HCT116 (cell line): ENCODE measurements around the gene THRB. TPM values are rescaled to one million over a fixed set of nuclear protein-coding genes. Genes with fewer than 3 reads are reported as not detected.

Source experiments
- ATAC-seq: fragments of 200-7000 bp; cut with Tn5 transposase; 2 replicates; pipeline ENCODE4 v1.9.1; 2020; ENCODE audit warnings: mild to moderate bottlenecking, moderate library complexity
- BruUV-seq: library from RNA; stranded (reverse); fragments of 400-500 nt; replicated peaks from 2 replicates; lab custom pipeline; 2021; lab: Mats Ljungman, UMichigan
- CTCF ChIA-PET: fragments of 300-600 bp; sonication (Branson Sonifier 250); formaldehyde crosslinking; loops from one replicate; lab custom pipeline; 2021; ENCODE audit warnings: antibody characterized with exemption; lab: Charles Lee
- POLR2A ChIA-PET: fragments of 300-600, 350-600 bp; sonication (Branson Sonifier 250); formaldehyde crosslinking; loops from one replicate; lab custom pipeline; 2021; ENCODE audit warnings: antibody characterized with exemption; lab: Charles Lee
- RAD21 ChIA-PET, 2 experiments: fragments of 300-600 bp; sonication (Branson Sonifier 250); formaldehyde crosslinking; loops; one replicate each; lab custom pipeline; 2023; ENCODE audit warnings: low total read pairs in 2 of 2; ENCODE audit not compliant: uncharacterized antibody in 2 of 2, unreplicated experiment in 2 of 2, low non-redundant PET in 1 of 2; lab: Charles Lee
- DNase-seq: peaks from one replicate; pipeline ENCODE4 v3.0.0-alpha.2; 2010; ENCODE audit warnings: low read depth, low spot score
- H2AFZ ChIP-seq: fragments of 200-600 bp; shearing (Covaris generic), sonication (generic); 2 replicates; pipeline ENCODE4 v1.6.1; 2017; ENCODE audit warnings: low read depth, mixed run types, mixed read lengths, antibody characterized with exemption, low read length; ENCODE audit not compliant: poor library complexity, severe bottlenecking
- H3K27ac ChIP-seq: 2 replicates; pipeline ENCODE4 v1.5.1; 2012; ENCODE audit warnings: low read depth, low read length
- H3K27me3 ChIP-seq: fragments of 200-600 bp; sonication (generic); 2 replicates; pipeline ENCODE4 v1.6.1; 2016; ENCODE audit warnings: mixed run types, low read length, mixed read lengths; ENCODE audit not compliant: insufficient read depth
- H3K36me3 ChIP-seq, 2 experiments: fragments of 200-500 bp in 1 of 2; fragments of 200-600 bp in 1 of 2; sonication (Bioruptor generic) in 1 of 2; sonication (generic) in 1 of 2; 2 replicates each; pipeline versions ENCODE4 v1.5.1 to v1.6.1; 2014 to 2016; ENCODE audit warnings: low read length in 2 of 2, inconsistent platforms in 1 of 2, mixed read lengths in 1 of 2, mixed run types in 1 of 2; ENCODE audit not compliant: insufficient read depth in 2 of 2, control insufficient read depth in 1 of 2
- H3K4me1 ChIP-seq, 2 experiments: fragments of 200-600 bp in 1 of 2; sonication (generic) in 1 of 2; 2 replicates each; pipeline versions ENCODE4 v1.5.1 to v1.6.1; 2012 to 2017; ENCODE audit warnings: low read length in 2 of 2, inconsistent platforms in 1 of 2, mild to moderate bottlenecking in 1 of 2, mixed read lengths in 1 of 2, mixed run types in 1 of 2, moderate library complexity in 1 of 2; ENCODE audit not compliant: insufficient read depth in 2 of 2, control insufficient read depth in 1 of 2
- H3K4me2 ChIP-seq: fragments of 200-600 bp; sonication (generic); 2 replicates; pipeline ENCODE4 v1.6.1; 2017; ENCODE audit warnings: mixed run types, low read length, mixed read lengths
- H3K4me3 ChIP-seq, 2 experiments: fragments of 200-600 bp in 1 of 2; sonication (generic) in 1 of 2; replicated peaks in 1 of 2; 2 replicates each; pipeline ENCODE4 v1.5.1; 2011 to 2016; ENCODE audit warnings: low read length in 2 of 2, control low read depth in 1 of 2, low read depth in 1 of 2, mild to moderate bottlenecking in 1 of 2, mixed read lengths in 1 of 2, mixed run types in 1 of 2
- H3K79me2 ChIP-seq: fragments of 200-600 bp; sonication (generic); 2 replicates; pipeline ENCODE4 v1.6.1; 2017; ENCODE audit warnings: mild to moderate bottlenecking, mixed run types, low read length, moderate library complexity, mixed read lengths; ENCODE audit not compliant: insufficient read depth
- H3K9ac ChIP-seq: fragments of 200-600 bp; sonication (generic); 2 replicates; pipeline ENCODE4 v1.6.1; 2016; ENCODE audit warnings: low read length, mixed read lengths
- H3K9me2 ChIP-seq: fragments of 200-600 bp; sonication (generic), shearing (Covaris generic); 2 replicates; pipeline ENCODE4 v1.6.1; 2017; ENCODE audit warnings: mixed run types, mild to moderate bottlenecking, moderate library complexity; ENCODE audit not compliant: insufficient read depth
- H3K9me3 ChIP-seq, 2 experiments: fragments of 200-500 bp in 1 of 2; fragments of 200-600 bp in 1 of 2; sonication (Bioruptor generic) in 1 of 2; sonication (generic) in 1 of 2; 2 replicates each; pipeline ENCODE4 v1.6.1; 2014 to 2017; ENCODE audit warnings: low read length in 2 of 2, mixed read lengths in 2 of 2, inconsistent platforms in 1 of 2, low read depth in 1 of 2, mild to moderate bottlenecking in 1 of 2, mixed run types in 1 of 2, moderate library complexity in 1 of 2; ENCODE audit not compliant: control insufficient read depth in 1 of 2, insufficient read depth in 1 of 2
- H4K20me1 ChIP-seq: fragments of 200-600 bp; sonication (generic), shearing (Covaris generic); 2 replicates; pipeline ENCODE4 v1.6.1; 2017; ENCODE audit warnings: mixed run types, mild to moderate bottlenecking, moderate library complexity; ENCODE audit not compliant: insufficient read depth
- CEBPB ChIP-seq: IDR thresholded peaks from 2 replicates; pipeline ENCODE4 v1.6.1; 2012; ENCODE audit warnings: low read depth
- ELF1 ChIP-seq: IDR thresholded peaks from 2 replicates; pipeline ENCODE4 v1.6.1; 2012; ENCODE audit warnings: low read depth, borderline replicate concordance
- FOSL1 ChIP-seq: IDR thresholded peaks from 2 replicates; pipeline ENCODE4 v1.6.1; 2012; ENCODE audit warnings: low read depth
- JUND ChIP-seq: IDR thresholded peaks from 2 replicates; pipeline ENCODE4 v1.6.1; 2012
- MAX ChIP-seq: IDR thresholded peaks from 2 replicates; pipeline ENCODE4 v1.6.1; 2012
- POLR2A ChIP-seq: IDR thresholded peaks from 2 replicates; pipeline ENCODE4 v1.7.0; 2011; ENCODE audit warnings: borderline replicate concordance; ENCODE audit not compliant: insufficient read depth, insufficient read length; ENCODE audit errors: extremely low read depth
- POLR2AphosphoS5 ChIP-seq: IDR thresholded peaks from 2 replicates; pipeline ENCODE4 v1.6.1; 2011; ENCODE audit warnings: mild to moderate bottlenecking, low read depth, low read length, moderate library complexity
- REST ChIP-seq: IDR thresholded peaks from 2 replicates; pipeline ENCODE4 v1.6.1; 2012; ENCODE audit warnings: low read depth
- SIN3A ChIP-seq: IDR thresholded peaks from 2 replicates; pipeline ENCODE4 v1.6.1; 2012; ENCODE audit warnings: low read depth
- ZBTB33 ChIP-seq: IDR thresholded peaks from 2 replicates; pipeline ENCODE4 v1.6.1; 2011; ENCODE audit warnings: mild to moderate bottlenecking, low read length, moderate library complexity; ENCODE audit not compliant: insufficient replicate concordance; ENCODE audit errors: extremely low read depth
- ZFX ChIP-seq: fragments of 450-650 bp; IDR thresholded peaks from 2 replicates; pipeline ENCODE4 v1.6.1; 2017
- ZNF274 ChIP-seq: fragments of 200-500 bp; sonication (Bioruptor generic); IDR thresholded peaks from 2 replicates; pipeline ENCODE4 v1.6.1; 2014; ENCODE audit warnings: mild to moderate bottlenecking, low read depth, low read length, inconsistent platforms
- intact Hi-C: fragments of 100-400 bp; cut with micrococcal nuclease; formaldehyde crosslinking; loops from 2 replicates; pipeline ENCODE4 v1.10.0; 2022
- total RNA-seq: library from RNA; stranded (reverse); gene quantifications from one replicate; pipeline ENCODE4 v1.2.1, GENCODE V29; 2021; ENCODE audit not compliant: unreplicated experiment

Gene THRB
- total RNA-seq, 1 experiment from 2014 or later, result 2.5 TPM

GRCh38 chr3:24272408-24272807, 222.2 kb downstream of the THRB start:
- ChIA-PET CTCF (no interaction called here), POLR2A (no interaction called here), RAD21 (no interaction called here)
- no peak for DNase-seq
- Histone ChIP-seq H3K4me3 (no peak overlapping the region), H3K9me3 (no peaks in the 10 kb centered on the region), H3K4me1 (no peaks in the 10 kb centered on the region), H3K36me3 (no peaks in the 10 kb centered on the region), H3K27me3 (no peaks in the 10 kb centered on the region), H3K9ac (no peak overlapping the region), H3K9me2 (no peaks in the 10 kb centered on the region), H3K27ac (no peak overlapping the region), H3K79me2 (no peaks in the 10 kb centered on the region), H3K4me2 (no peak overlapping the region), H2AFZ (no peak overlapping the region), H4K20me1 (no peaks in the 10 kb centered on the region)
- intact Hi-C loops, result no loop called here
- no peak for TF ChIP-seq ZFX
- no peak for TF ChIP-seq POLR2A
- TF ChIP-seq JUND, result no peak
- TF ChIP-seq ZNF274, result no peak
- no peak for TF ChIP-seq MAX
- no peak for TF ChIP-seq ELF1
- TF ChIP-seq FOSL1, result no peak
- no peak for TF ChIP-seq SIN3A
- no peak for TF ChIP-seq REST
- TF ChIP-seq POLR2AphosphoS5, result no peak
- no peak for TF ChIP-seq ZBTB33
- TF ChIP-seq CEBPB, result no peak
- ATAC-seq, result no peak
- BruUV-seq, result no TSS peak
